Mesenchymal stem cell (in vitro differentiated cells and primary cell): ENCODE results near the gene MYMX.

Experiments used
- DNase-seq: peaks from one replicate; pipeline ENCODE4 v3.0.0-alpha.2; 2013
- H2AFZ ChIP-seq: one replicate; pipeline ENCODE4 v1.6.1; 2013; ENCODE audit warnings: low read depth, mild to moderate bottlenecking, control low read depth, inconsistent platforms, low read length, moderate library complexity
- H2AK5ac ChIP-seq: 2 replicates; pipeline ENCODE4 v1.6.1; 2013; ENCODE audit warnings: low read length, moderate library complexity, mild to moderate bottlenecking, inconsistent platforms; ENCODE audit not compliant: severe bottlenecking
- H2BK120ac ChIP-seq: one replicate; pipeline ENCODE4 v1.6.1; 2013; ENCODE audit warnings: low read depth, mild to moderate bottlenecking, inconsistent platforms, low read length, moderate library complexity
- H2BK12ac ChIP-seq, 2 experiments: one replicate each; pipeline ENCODE4 v1.6.1; 2013; ENCODE audit warnings: inconsistent platforms in 2 of 2, low read length in 2 of 2, mild to moderate bottlenecking in 2 of 2, moderate library complexity in 2 of 2, control low read depth in 1 of 2
- H2BK15ac ChIP-seq: one replicate; pipeline ENCODE4 v1.6.1; 2013; ENCODE audit warnings: mild to moderate bottlenecking, low read depth, inconsistent platforms; ENCODE audit not compliant: poor library complexity, severe bottlenecking
- H2BK5ac ChIP-seq: 2 replicates; pipeline ENCODE4 v1.6.1; 2013; ENCODE audit warnings: low read depth, mild to moderate bottlenecking, low read length, control low read depth, inconsistent platforms; ENCODE audit not compliant: poor library complexity, severe bottlenecking
- H3K14ac ChIP-seq, 2 experiments: one replicate each; pipeline ENCODE4 v1.6.1; 2013; ENCODE audit warnings: inconsistent platforms in 2 of 2, low read length in 2 of 2, control low read depth in 1 of 2, mild to moderate bottlenecking in 1 of 2, moderate library complexity in 1 of 2
- H3K18ac ChIP-seq, 2 experiments: one replicate each; pipeline ENCODE4 v1.6.1; 2013; ENCODE audit warnings: inconsistent platforms in 2 of 2, low read length in 2 of 2, control low read depth in 1 of 2, low read depth in 1 of 2, mild to moderate bottlenecking in 1 of 2
- H3K23ac ChIP-seq, 2 experiments: one replicate each; pipeline ENCODE4 v1.6.1; 2013; ENCODE audit warnings: inconsistent platforms in 2 of 2, low read length in 2 of 2, mild to moderate bottlenecking in 2 of 2, moderate library complexity in 2 of 2, control low read depth in 1 of 2
- H3K27ac ChIP-seq: 2 replicates; pipeline ENCODE4 v1.5.1; 2013; ENCODE audit warnings: mild to moderate bottlenecking, moderate library complexity, low read length, control low read depth, inconsistent platforms; ENCODE audit not compliant: poor library complexity, severe bottlenecking
- H3K27me3 ChIP-seq, 2 experiments: 2 replicates each; pipeline versions ENCODE4 v1.6.1 to v1.7.0; 2013; ENCODE audit warnings: low read length in 2 of 2, mild to moderate bottlenecking in 2 of 2, moderate library complexity in 2 of 2, control low read depth in 1 of 2, inconsistent platforms in 1 of 2; ENCODE audit not compliant: control insufficient read depth in 1 of 2, insufficient read depth in 1 of 2
- H3K36me3 ChIP-seq, 2 experiments: 2 replicates each; pipeline versions ENCODE4 v1.6.1 to v1.7.0; 2013; ENCODE audit warnings: low read length in 2 of 2, control low read depth in 1 of 2, inconsistent platforms in 1 of 2, low read depth in 1 of 2, mild to moderate bottlenecking in 1 of 2; ENCODE audit not compliant: insufficient read depth in 2 of 2, control insufficient read depth in 1 of 2
- H3K4ac ChIP-seq, 2 experiments: one replicate each; pipeline ENCODE4 v1.6.1; 2013; ENCODE audit warnings: inconsistent platforms in 2 of 2, low read length in 2 of 2, mild to moderate bottlenecking in 2 of 2, moderate library complexity in 2 of 2, control low read depth in 1 of 2, low read depth in 1 of 2
- H3K4me1 ChIP-seq: 2 replicates; pipeline ENCODE4 v1.6.1; 2013; ENCODE audit warnings: low read depth, low read length, control low read depth; ENCODE audit not compliant: control insufficient read depth, insufficient read depth
- H3K4me2 ChIP-seq: 2 replicates; pipeline ENCODE4 v1.6.1; 2013; ENCODE audit warnings: low read length, mild to moderate bottlenecking, inconsistent platforms; ENCODE audit not compliant: poor library complexity, severe bottlenecking
- H3K4me3 ChIP-seq, 2 experiments: 2 replicates each; pipeline versions ENCODE4 v1.5.1 to v1.7.0; 2013; ENCODE audit warnings: low read length in 2 of 2, mild to moderate bottlenecking in 2 of 2, control low read depth in 1 of 2, low read depth in 1 of 2; ENCODE audit not compliant: insufficient read depth in 1 of 2
- H3K79me1 ChIP-seq: replicated peaks from 2 replicates; pipeline ENCODE4 v1.6.1; 2013; ENCODE audit warnings: mild to moderate bottlenecking, control low read depth, low read length, inconsistent platforms; ENCODE audit not compliant: poor library complexity, severe bottlenecking
- H3K9ac ChIP-seq: 2 replicates; pipeline ENCODE4 v1.7.0; 2013; ENCODE audit warnings: mild to moderate bottlenecking, low read length, moderate library complexity
- H3K9me3 ChIP-seq: 2 replicates; pipeline ENCODE4 v1.7.0; 2013; ENCODE audit warnings: mild to moderate bottlenecking, low read length; ENCODE audit not compliant: control insufficient read depth
- H4K8ac ChIP-seq: one replicate; pipeline ENCODE4 v1.6.1; 2013; ENCODE audit warnings: inconsistent platforms, mild to moderate bottlenecking, low read length, moderate library complexity
- H4K91ac ChIP-seq: one replicate; pipeline ENCODE4 v1.6.1; 2013; ENCODE audit warnings: mild to moderate bottlenecking, low read length, inconsistent platforms
- WGBS: methylation state at CpG from one replicate; pipeline ENCODE4 v1.1.7; 2013; ENCODE audit warnings: mixed read lengths; 5-methylcytosine and 5-hydroxymethylcytosine counted together

MYMX gene

DNA sequence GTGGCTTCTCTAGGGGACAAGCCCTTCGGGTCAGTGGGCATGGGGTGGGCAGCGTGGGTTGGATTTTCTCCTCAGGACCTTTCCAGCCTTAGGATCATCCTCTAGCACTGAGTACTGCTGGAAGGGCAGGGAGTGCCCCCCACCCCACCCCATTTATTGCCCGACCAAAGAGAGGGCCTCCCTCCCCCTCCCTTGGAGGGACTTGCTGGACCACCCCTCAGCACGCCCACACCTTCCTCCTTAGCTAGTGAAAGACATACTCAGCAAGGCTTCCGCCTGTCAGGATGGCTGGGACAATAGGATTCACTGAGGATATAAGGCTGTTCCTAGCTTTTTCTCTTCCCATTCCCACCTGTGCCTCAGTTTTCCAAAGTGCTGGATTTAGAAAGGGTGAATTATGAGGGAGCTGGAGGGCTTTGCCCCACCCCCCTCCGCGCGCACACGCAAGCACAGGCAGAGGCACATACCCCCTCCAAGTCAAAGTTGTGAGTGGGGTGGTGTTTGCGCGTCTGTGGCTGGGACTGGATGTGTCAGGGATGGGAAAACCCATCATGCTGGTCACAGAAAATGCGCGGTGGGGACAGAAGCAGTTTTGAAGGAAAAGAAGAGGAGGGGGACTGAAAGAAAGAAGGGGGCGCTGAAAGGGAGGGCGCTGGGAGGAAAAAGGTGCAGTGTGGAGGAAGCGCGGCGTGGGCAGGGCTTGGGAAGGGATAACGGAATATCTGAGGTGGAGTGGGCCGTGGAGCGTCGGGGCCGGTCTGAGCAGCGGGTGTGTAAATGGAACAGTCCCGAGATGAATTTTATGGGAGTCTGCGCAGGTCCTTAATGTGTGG, 6.0 kb downstream of the MYMX start:
- peak overlapping the region; percentile 53 for H3K9ac ChIP-seq
- H2BK5ac ChIP-seq: peak overlapping the region; percentile 33
- peak overlapping the region in 1 of 2 experiments; percentile 47 for H3K4ac ChIP-seq
- H2BK120ac ChIP-seq: no peak overlapping the region
- no peak for DNase-seq
- H2BK12ac ChIP-seq: peak overlapping the region; percentile 55 to 75
- 15% methylated on average over 23 of the region's 26 CpGs for WGBS
- H3K4me1 ChIP-seq: peaks cover 53% of the 10 kb centered on the region
- no peaks in the 10 kb centered on the region for H3K9me3 ChIP-seq
- no peak overlapping the region for H2BK15ac ChIP-seq
- no peaks in the 10 kb centered on the region for H3K27me3 ChIP-seq
- peak overlapping the region in 1 of 2 experiments; percentile 74 for H3K14ac ChIP-seq
- H4K91ac ChIP-seq: no peak overlapping the region
- H3K4me2 ChIP-seq: peak overlapping the region; percentile 94
- H3K4me3 ChIP-seq: peak overlapping the region; percentile 67 to 77
- H3K36me3 ChIP-seq: no peaks in the 10 kb centered on the region
- H2AK5ac ChIP-seq: peak overlapping the region; percentile 36
- peak overlapping the region in 1 of 2 experiments; percentile 87 for H3K23ac ChIP-seq
- H3K18ac ChIP-seq: peak overlapping the region; percentile 29 to 59
- peak overlapping the region; percentile 34 for H3K27ac ChIP-seq
- peak overlapping the region; percentile 75 for H4K8ac ChIP-seq
- peak overlapping the region; percentile 84 for H2AFZ ChIP-seq
- peaks cover 24% of the 10 kb centered on the region for H3K79me1 ChIP-seq

DNA sequence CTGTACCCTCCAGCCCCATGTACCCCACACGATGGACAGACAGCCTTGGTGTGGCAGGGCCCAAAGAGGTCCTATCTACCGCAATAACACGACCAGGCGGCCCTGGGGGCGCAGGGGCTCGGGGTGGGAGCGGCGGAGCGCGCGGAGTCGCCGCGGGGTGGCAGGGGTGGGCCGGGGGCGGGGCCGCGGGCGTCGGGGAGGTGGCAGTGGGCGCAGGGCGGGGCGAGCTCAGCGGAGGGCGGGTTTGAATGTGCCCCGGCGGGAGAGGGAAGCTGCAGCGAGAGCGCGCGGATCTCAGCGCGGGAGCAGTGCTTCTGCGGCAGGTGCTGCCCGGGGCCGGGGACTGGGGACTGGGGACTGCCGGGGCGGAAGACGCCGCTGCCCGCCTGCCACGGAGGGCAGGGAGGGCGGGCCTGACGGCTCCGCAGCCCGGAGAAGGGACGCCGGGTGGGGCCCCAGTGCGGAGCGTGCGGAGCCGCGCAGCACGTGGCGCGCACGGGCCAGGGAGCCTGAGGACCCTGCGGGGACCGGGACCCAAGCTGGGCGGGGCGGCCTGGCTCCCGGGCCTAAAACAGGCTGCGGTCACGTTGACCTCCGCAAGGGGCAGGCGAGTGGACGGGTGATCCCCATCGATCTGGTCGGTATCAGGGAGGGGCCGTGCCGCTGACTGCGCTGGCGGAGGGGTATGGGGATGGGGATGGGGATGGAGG, 6.7 kb downstream of the MYMX start, which contains the start of gene SLC29A1:
TSS of gene SLC29A1 (plus strand) at position 277 of the 710 bp plus-strand sequence. CDS start 3,719 bp downstream, outside the sequence.
- peak within 1 kb of the TSS; percentile 56 for H3K9ac ChIP-seq
- H4K91ac ChIP-seq: no peak within 1 kb of the TSS
- H2AK5ac ChIP-seq: peak within 1 kb of the TSS; percentile 36
- WGBS: under 1% methylated on average over 35 of the region's 73 CpGs
- H3K27me3 ChIP-seq: no peaks in the 10 kb centered on the region
- peak within 1 kb of the TSS; percentile 29 to 59 for H3K18ac ChIP-seq
- peak within 1 kb of the TSS; percentile 33 for H2BK5ac ChIP-seq
- peak within 1 kb of the TSS in 1 of 2 experiments; percentile 74 for H3K14ac ChIP-seq
- H3K9me3 ChIP-seq: no peaks in the 10 kb centered on the region
- H3K4me3 ChIP-seq: peak within 1 kb of the TSS; percentile 67 to 78
- DNase-seq: peak; percentile 47
- H4K8ac ChIP-seq: peak within 1 kb of the TSS; percentile 75
- H2BK12ac ChIP-seq: peak within 1 kb of the TSS; percentile 55 to 75
- H3K4ac ChIP-seq: peak within 1 kb of the TSS in 1 of 2 experiments; percentile 47
- H2BK120ac ChIP-seq: no peak within 1 kb of the TSS
- peaks cover 47% of the 10 kb centered on the region for H3K4me1 ChIP-seq
- H3K36me3 ChIP-seq: peaks cover 0 to 3% of the 10 kb centered on the region in 2 experiments
- H3K4me2 ChIP-seq: peak within 1 kb of the TSS; percentile 94
- peaks cover 26% of the 10 kb centered on the region for H3K79me1 ChIP-seq
- peak within 1 kb of the TSS; percentile 84 for H2AFZ ChIP-seq
- peak within 1 kb of the TSS in 1 of 2 experiments; percentile 87 for H3K23ac ChIP-seq
- peak within 1 kb of the TSS; percentile 9 for H2BK15ac ChIP-seq
- peak within 1 kb of the TSS; percentile 34 for H3K27ac ChIP-seq

DNA sequence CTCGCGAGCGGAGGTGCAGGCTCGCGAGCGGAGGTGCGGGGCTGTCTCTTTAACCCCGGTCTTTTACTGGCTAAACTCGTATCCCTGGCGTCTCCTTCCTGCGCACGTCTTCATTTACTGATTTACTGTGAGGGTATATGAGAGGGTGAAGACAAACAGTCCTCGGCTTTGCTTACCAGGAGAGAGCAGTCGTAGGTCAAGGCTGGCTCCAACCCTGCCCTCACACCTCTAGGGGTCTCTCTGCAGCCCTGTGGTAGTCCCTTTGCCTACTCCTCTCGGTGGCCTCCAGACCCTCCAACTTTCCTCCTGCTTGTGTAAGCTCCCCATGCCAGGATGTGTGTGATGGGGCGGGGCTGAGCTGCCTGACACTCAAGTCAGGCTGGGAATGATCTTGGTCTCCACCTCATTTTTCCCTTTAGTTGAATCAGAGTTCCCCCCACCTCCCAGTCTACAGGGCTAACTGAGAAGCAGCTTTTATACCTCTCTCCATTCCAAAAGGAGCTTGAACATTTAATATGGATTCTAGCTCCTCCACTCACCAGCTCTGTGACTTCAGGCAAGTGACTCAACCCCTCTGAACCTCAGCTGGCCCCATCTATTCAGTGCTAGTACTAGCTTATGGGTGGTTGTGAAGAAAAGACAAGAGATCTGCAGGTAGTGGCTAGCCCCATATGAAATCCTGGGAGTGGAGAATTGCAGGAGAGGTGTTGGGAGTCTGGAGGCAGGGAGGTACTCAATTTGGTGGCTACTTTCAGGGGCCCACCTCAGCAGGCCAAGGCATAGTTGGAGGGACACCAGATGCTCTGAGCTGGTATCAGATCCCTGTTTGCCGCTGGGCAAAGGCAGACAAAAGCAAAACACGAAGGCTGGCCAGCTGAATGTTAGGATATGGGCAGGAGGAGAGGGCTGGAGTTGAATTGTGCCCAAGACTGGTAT, 7.6 kb downstream of the MYMX start:
- Histone ChIP-seq H4K8ac (no peak overlapping the region), H3K4me1 (peaks cover 45% of the 10 kb centered on the region), H2BK5ac (no peak overlapping the region), H3K4me2 (peak overlapping the region; percentile 94), H3K9me3 (no peaks in the 10 kb centered on the region), H3K27ac (no peak overlapping the region), H3K14ac (peak overlapping the region in 1 of 2 experiments; percentile 57), H2BK12ac (peak overlapping the region in 1 of 2 experiments; percentile 61), H2AK5ac (no peak overlapping the region), H2BK120ac (no peak overlapping the region), H3K4ac (no peak overlapping the region), H3K4me3 (peak overlapping the region; percentile 67 to 78), H3K27me3 (no peaks in the 10 kb centered on the region), H3K9ac (peak overlapping the region; percentile 56), H3K23ac (no peak overlapping the region), H2AFZ (no peak overlapping the region), H3K79me1 (peaks cover 29% of the 10 kb centered on the region), H3K18ac (no peak overlapping the region), H4K91ac (no peak overlapping the region), H2BK15ac (peak overlapping the region; percentile 48), H3K36me3 (peaks cover 0 to 11% of the 10 kb centered on the region in 2 experiments)
- no peak for DNase-seq
- WGBS: 26% methylated on average over 6 of the region's 18 CpGs
